ENCODE results near the gene STIM1.

Gene STIM1

DNA sequence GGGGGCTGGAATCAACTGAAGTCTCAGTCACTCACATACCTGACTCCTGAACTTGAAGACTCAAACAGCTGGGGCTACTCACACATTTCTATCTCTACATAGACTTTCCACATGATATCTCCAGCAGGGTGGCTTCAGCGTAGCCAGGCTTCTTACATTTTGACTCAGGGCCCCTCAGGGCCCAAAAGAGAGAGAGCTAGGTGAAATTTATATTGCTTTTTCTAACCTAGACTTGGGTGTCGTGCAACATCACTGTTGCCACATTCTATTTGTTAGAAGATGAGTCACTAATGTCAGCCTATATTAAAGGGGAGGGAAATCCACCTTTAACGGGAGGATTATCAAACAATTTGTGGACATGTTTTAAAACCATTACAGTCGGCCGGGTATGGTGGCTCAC is 167.2 kb downstream of the STIM1 start:
- no peaks in the 10 kb centered on the region for H3K27me3 ChIP-seq (ENCODE audit: control insufficient read depth, insufficient read depth, low read length)
- H3K36me3 ChIP-seq (ENCODE audit: insufficient read depth, low read length): no peaks in the 10 kb centered on the region
- no peak overlapping the region for H3K4me3 ChIP-seq (ENCODE audit: low read length)
- H3K4me2 ChIP-seq (ENCODE audit: low read length): no peak overlapping the region
- no peaks in the 10 kb centered on the region for H3K4me1 ChIP-seq (ENCODE audit: control insufficient read depth, insufficient read depth, low read length)
- H3K9ac ChIP-seq (ENCODE audit: low read depth, low read length): no peak overlapping the region
- no peaks in the 10 kb centered on the region for H3K9me3 ChIP-seq (replicated peaks; ENCODE audit: low read length)

- H3K4me3 ChIP-seq (ENCODE audit: low read length): no peak overlapping the region
- H3K27me3 ChIP-seq (ENCODE audit: control insufficient read depth, insufficient read depth, low read length): no peaks in the 10 kb centered on the region
- H3K4me1 ChIP-seq (ENCODE audit: control insufficient read depth, insufficient read depth, low read length): no peaks in the 10 kb centered on the region
- H3K9ac ChIP-seq (ENCODE audit: low read depth, low read length): no peak overlapping the region
- H3K36me3 ChIP-seq (ENCODE audit: insufficient read depth, low read length): no peaks in the 10 kb centered on the region
- H3K4me2 ChIP-seq (ENCODE audit: low read length): no peak overlapping the region
- H3K9me3 ChIP-seq (replicated peaks; ENCODE audit: low read length): no peaks in the 10 kb centered on the region
These were observed 169.9 kb downstream of the STIM1 start for GRCh38 chr11:4025248-4025966.

- no peak overlapping the region for H3K4me2 ChIP-seq (ENCODE audit: low read length)
- no peaks in the 10 kb centered on the region for H3K36me3 ChIP-seq (ENCODE audit: insufficient read depth, low read length)
- no peak overlapping the region for H3K9ac ChIP-seq (ENCODE audit: low read depth, low read length)
- no peaks in the 10 kb centered on the region for H3K27me3 ChIP-seq (ENCODE audit: control insufficient read depth, insufficient read depth, low read length)
- no peaks in the 10 kb centered on the region for H3K9me3 ChIP-seq (replicated peaks; ENCODE audit: low read length)
- no peaks in the 10 kb centered on the region for H3K4me1 ChIP-seq (ENCODE audit: control insufficient read depth, insufficient read depth, low read length)
- H3K4me3 ChIP-seq (ENCODE audit: low read length): no peak overlapping the region
These were observed 170.5 kb downstream of the STIM1 start for GRCh38 chr11:4025967-4026324.

GRCh38 chr11:4026389-4026788 is 170.9 kb downstream of the STIM1 start:
- Histone ChIP-seq H3K36me3 (ENCODE audit: insufficient read depth, low read length) (no peaks in the 10 kb centered on the region), H3K4me2 (ENCODE audit: low read length) (no peak overlapping the region), H3K9me3 (replicated peaks; ENCODE audit: low read length) (no peaks in the 10 kb centered on the region), H3K9ac (ENCODE audit: low read depth, low read length) (no peak overlapping the region), H3K4me1 (ENCODE audit: control insufficient read depth, insufficient read depth, low read length) (no peaks in the 10 kb centered on the region), H3K4me3 (ENCODE audit: low read length) (no peak overlapping the region), H3K27me3 (ENCODE audit: control insufficient read depth, insufficient read depth, low read length) (no peaks in the 10 kb centered on the region)

DNA sequence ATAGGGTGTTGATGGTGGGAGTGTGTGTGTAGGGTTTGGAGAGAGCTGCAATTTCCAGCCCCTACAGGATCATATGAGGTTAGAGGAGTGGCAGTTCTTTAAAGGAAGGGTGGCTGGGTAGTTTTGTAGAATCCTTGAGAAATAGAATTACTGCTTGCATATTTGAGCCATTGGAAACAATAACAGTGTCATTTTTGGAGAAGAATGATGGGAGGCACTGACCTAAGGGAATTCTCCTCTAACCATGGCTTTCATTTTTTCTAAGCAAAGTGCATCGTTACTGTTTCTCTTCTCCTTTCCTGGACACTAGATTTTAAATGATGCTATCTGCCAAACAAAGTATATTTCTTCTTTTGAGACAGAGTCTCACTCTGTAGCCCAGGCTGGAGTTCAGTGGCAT is 172.3 kb downstream of the STIM1 start:
- H3K9ac ChIP-seq (ENCODE audit: low read depth, low read length): no peak overlapping the region
- no peaks in the 10 kb centered on the region for H3K27me3 ChIP-seq (ENCODE audit: control insufficient read depth, insufficient read depth, low read length)
- no peak overlapping the region for H3K4me3 ChIP-seq (ENCODE audit: low read length)
- no peaks in the 10 kb centered on the region for H3K36me3 ChIP-seq (ENCODE audit: insufficient read depth, low read length)
- H3K4me1 ChIP-seq (ENCODE audit: control insufficient read depth, insufficient read depth, low read length): no peaks in the 10 kb centered on the region
- no peak overlapping the region for H3K4me2 ChIP-seq (ENCODE audit: low read length)
- no peaks in the 10 kb centered on the region for H3K9me3 ChIP-seq (replicated peaks; ENCODE audit: low read length)

- Histone ChIP-seq H3K4me2 (ENCODE audit: low read length) (no peak overlapping the region), H3K36me3 (ENCODE audit: insufficient read depth, low read length) (no peaks in the 10 kb centered on the region), H3K9ac (ENCODE audit: low read depth, low read length) (no peak overlapping the region), H3K27me3 (ENCODE audit: control insufficient read depth, insufficient read depth, low read length) (no peaks in the 10 kb centered on the region), H3K9me3 (replicated peaks; ENCODE audit: low read length) (no peaks in the 10 kb centered on the region), H3K4me3 (ENCODE audit: low read length) (no peak overlapping the region), H3K4me1 (ENCODE audit: control insufficient read depth, insufficient read depth, low read length) (no peaks in the 10 kb centered on the region)
These were observed 174.7 kb downstream of the STIM1 start for GRCh38 chr11:4030197-4030596.

DNA sequence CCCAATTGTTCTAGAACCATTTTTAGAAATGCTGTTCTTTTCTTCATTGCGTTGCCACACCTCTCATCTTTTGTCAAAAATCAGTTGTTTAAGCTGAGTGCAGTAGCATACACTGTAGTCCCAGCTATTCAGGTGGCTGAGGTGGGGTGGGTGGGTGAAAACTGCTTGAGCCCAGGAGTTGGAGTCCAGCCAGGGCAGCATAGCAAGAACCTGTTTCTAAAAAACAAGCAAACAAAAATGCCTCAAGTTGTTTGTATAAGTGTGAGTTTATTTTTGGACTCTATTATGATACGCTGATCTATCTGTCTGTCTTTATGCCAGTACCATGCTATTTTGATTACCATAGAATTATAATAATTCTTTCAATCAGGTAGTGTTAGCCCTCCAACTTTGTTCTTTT is 176.6 kb downstream of the STIM1 start:
- no peak overlapping the region for H3K4me2 ChIP-seq (ENCODE audit: low read length)
- H3K36me3 ChIP-seq (ENCODE audit: insufficient read depth, low read length): no peaks in the 10 kb centered on the region
- no peak overlapping the region for H3K9ac ChIP-seq (ENCODE audit: low read depth, low read length)
- no peaks in the 10 kb centered on the region for H3K4me1 ChIP-seq (ENCODE audit: control insufficient read depth, insufficient read depth, low read length)
- no peaks in the 10 kb centered on the region for H3K9me3 ChIP-seq (replicated peaks; ENCODE audit: low read length)
- H3K4me3 ChIP-seq (ENCODE audit: low read length): no peak overlapping the region
- no peaks in the 10 kb centered on the region for H3K27me3 ChIP-seq (ENCODE audit: control insufficient read depth, insufficient read depth, low read length)

DNA sequence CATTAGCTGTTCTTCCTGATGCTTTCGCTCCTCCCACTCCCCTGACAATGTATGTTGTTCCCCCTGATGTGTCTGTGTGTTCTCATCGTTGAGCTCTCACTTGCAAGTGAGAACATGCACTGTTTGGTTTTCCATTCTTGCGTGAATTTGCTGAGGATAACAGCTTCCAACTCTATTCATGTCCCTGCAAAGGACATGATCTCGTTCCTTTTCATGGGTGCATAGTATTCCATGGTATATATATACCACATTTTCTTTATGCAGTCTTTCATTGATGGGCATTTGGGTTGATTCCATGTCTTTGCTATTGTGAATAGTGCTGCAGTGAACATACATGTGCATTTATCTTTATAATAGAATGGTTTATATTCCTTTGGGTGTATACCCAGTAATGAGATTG is 180.5 kb downstream of the STIM1 start:
- no peaks in the 10 kb centered on the region for H3K9me3 ChIP-seq (replicated peaks; ENCODE audit: low read length)
- no peak overlapping the region for H3K4me2 ChIP-seq (ENCODE audit: low read length)
- H3K4me3 ChIP-seq (ENCODE audit: low read length): no peak overlapping the region
- H3K36me3 ChIP-seq (ENCODE audit: insufficient read depth, low read length): no peaks in the 10 kb centered on the region
- no peak overlapping the region for H3K9ac ChIP-seq (ENCODE audit: low read depth, low read length)
- no peaks in the 10 kb centered on the region for H3K4me1 ChIP-seq (ENCODE audit: control insufficient read depth, insufficient read depth, low read length)
- H3K27me3 ChIP-seq (ENCODE audit: control insufficient read depth, insufficient read depth, low read length): no peaks in the 10 kb centered on the region

DNA sequence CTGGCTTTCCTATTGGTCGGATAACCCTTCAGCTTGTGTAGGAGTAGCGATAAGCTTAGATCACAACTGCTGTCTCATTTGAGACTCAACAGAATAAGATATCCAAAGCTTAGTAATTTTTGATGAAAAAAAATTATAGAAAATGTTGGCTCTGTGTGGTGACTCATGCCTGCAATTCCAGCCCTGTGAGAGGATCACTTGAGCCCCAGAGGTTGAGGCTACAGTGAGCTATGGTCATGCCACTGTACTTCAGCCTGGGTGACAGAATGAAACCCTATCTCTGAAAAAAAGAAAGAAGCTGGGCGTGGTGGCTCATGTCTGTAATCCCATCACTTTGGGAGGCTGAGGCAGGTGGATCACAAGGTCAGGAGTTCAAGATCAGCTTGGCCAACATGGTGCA is 183.5 kb downstream of the STIM1 start:
- Histone ChIP-seq H3K4me2 (ENCODE audit: low read length) (no peak overlapping the region), H3K36me3 (ENCODE audit: insufficient read depth, low read length) (no peaks in the 10 kb centered on the region), H3K4me3 (ENCODE audit: low read length) (no peak overlapping the region), H3K27me3 (ENCODE audit: control insufficient read depth, insufficient read depth, low read length) (no peaks in the 10 kb centered on the region), H3K9me3 (replicated peaks; ENCODE audit: low read length) (no peaks in the 10 kb centered on the region), H3K9ac (ENCODE audit: low read depth, low read length) (no peak overlapping the region), H3K4me1 (ENCODE audit: control insufficient read depth, insufficient read depth, low read length) (peaks cover 2% of the 10 kb centered on the region)

DNA sequence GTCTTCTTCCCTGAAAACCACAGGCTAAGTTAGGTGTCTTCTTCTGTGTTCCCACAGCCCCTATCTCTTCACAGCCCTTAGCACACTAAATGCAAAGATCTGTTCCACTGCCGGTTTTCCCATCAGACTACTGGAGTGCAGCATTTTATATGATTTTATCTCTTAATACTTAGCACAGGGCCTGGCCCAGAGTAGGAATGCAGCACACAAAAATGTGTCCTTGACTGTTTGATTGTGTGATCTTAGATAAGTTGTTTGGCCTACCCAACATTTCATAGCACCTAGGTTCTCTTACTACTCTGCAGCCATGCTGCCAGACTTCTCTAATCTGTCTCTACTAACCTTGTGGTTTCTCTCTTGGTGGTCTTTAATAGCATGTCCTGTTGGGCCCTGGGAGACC is 185.0 kb downstream of the STIM1 start:
- Histone ChIP-seq H3K4me3 (ENCODE audit: low read length) (no peak overlapping the region), H3K9me3 (replicated peaks; ENCODE audit: low read length) (no peaks in the 10 kb centered on the region), H3K9ac (ENCODE audit: low read depth, low read length) (no peak overlapping the region), H3K36me3 (ENCODE audit: insufficient read depth, low read length) (no peaks in the 10 kb centered on the region), H3K4me1 (ENCODE audit: control insufficient read depth, insufficient read depth, low read length) (peaks cover 7% of the 10 kb centered on the region), H3K4me2 (ENCODE audit: low read length) (no peak overlapping the region), H3K27me3 (ENCODE audit: control insufficient read depth, insufficient read depth, low read length) (no peaks in the 10 kb centered on the region)

GRCh38 chr11:4041731-4042391 is 186.4 kb downstream of the STIM1 start:
- Histone ChIP-seq H3K4me2 (ENCODE audit: low read length) (no peak overlapping the region), H3K4me1 (ENCODE audit: control insufficient read depth, insufficient read depth, low read length) (peaks cover 7% of the 10 kb centered on the region), H3K36me3 (ENCODE audit: insufficient read depth, low read length) (no peaks in the 10 kb centered on the region), H3K9me3 (replicated peaks; ENCODE audit: low read length) (no peaks in the 10 kb centered on the region), H3K9ac (ENCODE audit: low read depth, low read length) (no peak overlapping the region), H3K27me3 (ENCODE audit: control insufficient read depth, insufficient read depth, low read length) (no peaks in the 10 kb centered on the region), H3K4me3 (ENCODE audit: low read length) (no peak overlapping the region)

DNA sequence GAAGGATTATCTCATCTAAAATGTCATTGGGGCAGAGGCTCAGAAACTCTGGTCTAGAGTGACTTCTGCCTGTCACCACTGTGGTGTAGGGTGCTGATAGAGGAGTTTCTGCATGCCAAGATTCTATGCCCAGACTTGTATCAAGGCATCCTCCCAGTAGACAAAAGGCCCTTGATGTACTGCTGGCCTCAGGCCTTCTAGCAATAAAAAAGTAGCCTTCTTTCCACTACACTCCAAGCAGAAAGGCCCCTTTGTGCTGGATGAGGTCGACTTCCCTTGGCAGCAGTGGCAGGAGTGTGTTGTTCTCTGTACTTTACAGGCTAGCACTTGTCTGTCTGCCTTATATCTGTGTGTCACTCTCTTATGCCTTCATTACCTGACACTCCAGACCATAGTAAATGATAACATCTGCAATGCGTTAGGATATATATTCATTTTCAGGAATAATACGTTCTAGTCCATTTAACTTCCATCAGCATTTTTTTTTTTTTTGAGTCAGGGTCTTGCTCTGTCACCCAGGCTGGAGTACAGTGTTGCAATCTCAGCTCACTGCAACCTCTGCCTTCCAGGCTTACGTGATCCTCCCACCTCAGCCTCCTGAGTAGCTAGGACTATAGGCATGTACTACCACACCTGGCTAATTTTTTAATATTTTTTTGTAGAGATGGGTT is 189.6 kb downstream of the STIM1 start:
- Histone ChIP-seq H3K36me3 (ENCODE audit: insufficient read depth, low read length) (no peaks in the 10 kb centered on the region), H3K9ac (ENCODE audit: low read depth, low read length) (no peak overlapping the region), H3K4me3 (ENCODE audit: low read length) (no peak overlapping the region), H3K27me3 (ENCODE audit: control insufficient read depth, insufficient read depth, low read length) (no peaks in the 10 kb centered on the region), H3K4me1 (ENCODE audit: control insufficient read depth, insufficient read depth, low read length) (peaks cover 7% of the 10 kb centered on the region), H3K4me2 (ENCODE audit: low read length) (no peak overlapping the region), H3K9me3 (replicated peaks; ENCODE audit: low read length) (no peaks in the 10 kb centered on the region)
